GM19240 (cell line): ENCODE data around the gene ARVCF.

Source experiments
- DNase-seq: peaks from one replicate; pipeline ENCODE4 v3.0.0; 2011; ENCODE audit warnings: low spot score; ENCODE audit not compliant: insufficient read length

Gene ARVCF

DNA sequence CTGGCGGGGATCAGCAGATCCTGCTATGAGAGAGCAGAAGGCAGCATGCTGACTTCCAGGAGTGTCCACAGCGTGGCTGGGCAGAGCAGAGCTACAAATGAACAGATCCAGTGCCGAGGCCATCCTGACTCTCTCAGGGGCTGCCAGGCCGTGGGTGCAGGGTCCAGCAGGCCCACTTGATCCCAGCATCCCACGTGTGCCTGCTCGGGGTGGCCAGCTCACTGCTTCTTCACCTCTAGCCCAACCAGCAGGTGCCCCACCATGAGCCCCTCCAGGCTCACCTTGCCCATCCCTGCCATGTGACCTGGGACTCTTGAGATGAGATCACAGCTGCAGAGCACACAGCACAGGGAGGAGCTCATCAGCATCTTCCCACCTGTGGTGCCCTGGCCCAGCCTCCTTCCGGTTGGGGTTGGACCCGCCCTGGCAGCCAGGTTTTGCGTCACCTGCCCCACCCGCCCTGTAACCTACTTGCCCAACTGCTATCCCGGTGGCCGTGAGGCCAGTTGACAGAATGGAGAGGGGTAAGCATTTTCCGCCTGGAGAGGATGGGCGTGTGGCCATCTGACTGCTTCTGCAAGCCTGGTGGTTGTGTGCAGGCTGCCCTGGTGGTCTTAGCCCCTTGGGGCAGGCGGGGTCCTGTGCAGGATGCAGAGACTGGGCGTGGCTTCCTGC is 15.2 kb upstream of the ARVCF start:
- DNase-seq: no peak

- no peak for DNase-seq
Observed at GRCh38 chr22:20029550-20030225, 13.1 kb upstream of the ARVCF start.

- DNase-seq: no peak
Observed at GRCh38 chr22:20028855-20029549, 12.4 kb upstream of the ARVCF start.

DNA sequence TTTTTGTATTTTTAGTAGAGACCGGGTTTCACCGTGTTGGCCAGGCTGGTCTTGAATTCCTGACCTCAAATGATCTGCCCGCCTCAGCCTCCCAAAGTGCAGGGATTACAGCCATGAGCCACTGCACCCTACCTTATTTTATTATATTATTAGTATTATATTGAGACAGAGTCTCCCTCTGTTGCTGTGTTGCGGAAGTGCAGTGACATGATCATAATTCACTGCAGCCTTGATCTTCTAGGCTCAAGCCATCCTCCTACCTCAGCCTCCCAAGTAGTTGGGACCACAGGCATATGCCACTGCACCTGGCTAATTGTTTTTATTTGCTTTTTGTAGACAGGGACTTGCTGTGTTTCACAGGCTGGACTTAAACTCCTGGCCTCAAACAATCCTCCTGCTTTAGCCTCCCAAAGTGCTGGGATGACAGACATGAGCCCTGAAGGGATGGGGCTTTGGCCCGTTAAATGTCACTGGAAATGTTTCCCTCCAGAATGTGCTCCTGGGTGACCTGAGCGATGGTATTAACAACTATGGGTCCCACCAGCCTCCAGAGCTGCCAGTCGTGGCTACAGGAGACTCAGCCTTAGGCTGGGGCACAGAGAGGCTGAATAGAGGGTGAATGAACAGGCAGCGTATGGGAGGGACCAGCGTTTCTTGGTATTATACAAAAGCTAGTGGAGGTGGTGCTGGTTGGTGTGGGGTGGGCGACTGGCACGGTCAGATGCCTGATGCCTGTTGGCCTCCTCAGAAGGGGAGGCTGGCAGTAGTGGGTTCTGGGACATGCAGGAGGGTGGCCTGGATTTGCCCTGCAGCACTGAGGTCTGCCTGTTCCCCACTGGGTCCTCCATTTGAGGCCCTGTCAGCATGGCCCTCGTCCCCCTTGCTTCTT is 11.6 kb upstream of the ARVCF start:
- DNase-seq: no peak

DNA sequence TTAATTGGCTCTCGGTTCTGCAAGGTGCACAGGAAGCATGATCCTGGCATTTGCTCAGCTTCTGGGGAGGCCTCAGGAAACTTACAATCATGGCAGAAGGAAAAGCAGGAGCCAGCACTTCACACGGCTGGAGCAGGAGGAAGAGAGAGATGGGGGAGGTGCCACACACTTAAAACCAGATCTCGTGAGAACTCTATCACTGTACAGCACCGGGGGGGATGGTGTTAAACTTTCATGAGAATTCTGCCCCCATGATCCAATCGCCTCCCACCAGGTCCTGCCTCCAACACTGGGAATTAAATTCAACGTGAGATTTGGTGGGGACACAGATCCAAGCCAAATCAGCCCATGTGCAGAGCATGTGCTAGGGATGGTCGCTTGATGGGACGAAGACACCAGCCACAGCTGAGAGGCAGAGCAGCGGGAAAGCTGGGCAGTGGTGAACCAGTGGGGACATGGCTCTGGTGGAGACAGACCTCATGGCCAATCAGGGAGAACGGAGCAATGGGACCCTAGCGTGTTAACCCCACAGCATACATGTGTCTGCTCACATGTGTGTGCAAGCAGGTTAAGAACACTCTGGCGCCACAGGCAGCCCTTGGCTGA is 10.5 kb upstream of the ARVCF start:
- DNase-seq: no peak

DNA sequence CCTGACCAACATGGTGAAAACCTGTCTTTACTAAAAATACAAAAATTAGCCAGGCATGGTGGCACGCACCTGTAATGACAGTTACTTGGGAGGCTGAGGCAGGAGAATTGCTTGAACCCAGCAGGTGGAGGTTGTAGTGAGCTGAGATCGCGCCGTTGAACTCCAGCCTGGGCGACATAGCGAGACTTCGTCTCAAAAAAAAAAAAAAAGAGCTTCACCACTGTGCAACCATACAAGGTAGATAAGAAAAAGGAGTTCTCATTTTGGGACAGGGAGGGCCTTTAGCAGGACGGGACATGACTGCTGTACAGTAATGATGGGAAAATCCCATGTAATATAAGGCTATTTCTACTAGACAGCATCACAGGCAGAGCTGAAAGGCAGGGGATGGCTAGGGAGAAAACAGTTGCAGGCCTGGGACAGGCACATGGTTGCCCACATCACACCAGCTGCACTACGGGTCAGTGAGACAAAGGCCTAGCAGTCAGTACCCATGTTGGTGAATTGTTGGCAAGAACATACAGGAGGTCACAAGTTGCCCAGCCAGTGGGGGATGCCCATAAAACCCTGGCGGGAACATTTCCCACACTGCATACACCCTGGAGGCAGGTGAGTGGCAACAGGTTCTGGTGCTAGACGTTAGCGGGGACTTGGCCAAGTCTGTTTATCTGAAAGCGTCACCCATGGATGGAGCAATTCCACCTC is 9.7 kb upstream of the ARVCF start:
- no peak for DNase-seq

- DNase-seq: no peak
Observed at GRCh38 chr22:20025401-20026203, 9.0 kb upstream of the ARVCF start.

DNA sequence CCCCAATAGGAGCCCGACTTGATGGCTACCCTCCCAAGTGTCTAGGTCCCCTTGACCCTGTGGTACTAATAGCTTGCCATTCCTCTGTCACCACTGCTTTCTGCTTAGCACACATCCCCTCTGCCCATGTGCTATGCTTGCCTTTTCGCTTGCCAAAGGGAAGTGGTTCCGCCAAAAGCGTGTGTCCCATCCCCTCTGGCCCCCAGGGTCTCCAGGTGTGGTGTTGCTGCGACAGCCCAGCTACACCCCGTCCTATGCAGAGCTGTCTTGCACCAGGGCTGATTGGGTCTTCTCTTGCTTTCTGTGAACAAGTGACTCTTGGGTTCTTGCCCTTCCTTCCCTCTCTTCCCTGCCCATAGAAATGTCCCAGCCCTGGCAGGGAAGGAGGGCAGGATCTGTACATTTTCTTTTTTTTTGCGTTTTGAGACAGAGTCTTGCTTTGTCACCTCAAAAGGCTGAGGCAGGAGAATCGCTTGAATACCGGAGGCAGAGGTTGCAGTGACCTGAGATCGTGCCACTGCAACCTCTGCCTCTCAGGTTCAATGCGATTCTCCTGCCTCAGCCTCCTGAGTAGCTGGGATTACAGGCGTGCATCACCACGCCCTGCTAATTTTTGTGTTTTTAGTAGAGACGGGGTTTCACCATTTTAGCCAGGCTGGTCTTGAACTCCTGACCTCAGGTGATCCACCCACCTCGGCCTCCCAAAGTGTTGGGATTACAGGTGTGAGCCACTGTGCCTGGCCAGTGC is 8.2 kb upstream of the ARVCF start:
- no peak for DNase-seq

- DNase-seq: no peak
Observed at GRCh38 chr22:20024225-20024624, 7.6 kb upstream of the ARVCF start.

DNA sequence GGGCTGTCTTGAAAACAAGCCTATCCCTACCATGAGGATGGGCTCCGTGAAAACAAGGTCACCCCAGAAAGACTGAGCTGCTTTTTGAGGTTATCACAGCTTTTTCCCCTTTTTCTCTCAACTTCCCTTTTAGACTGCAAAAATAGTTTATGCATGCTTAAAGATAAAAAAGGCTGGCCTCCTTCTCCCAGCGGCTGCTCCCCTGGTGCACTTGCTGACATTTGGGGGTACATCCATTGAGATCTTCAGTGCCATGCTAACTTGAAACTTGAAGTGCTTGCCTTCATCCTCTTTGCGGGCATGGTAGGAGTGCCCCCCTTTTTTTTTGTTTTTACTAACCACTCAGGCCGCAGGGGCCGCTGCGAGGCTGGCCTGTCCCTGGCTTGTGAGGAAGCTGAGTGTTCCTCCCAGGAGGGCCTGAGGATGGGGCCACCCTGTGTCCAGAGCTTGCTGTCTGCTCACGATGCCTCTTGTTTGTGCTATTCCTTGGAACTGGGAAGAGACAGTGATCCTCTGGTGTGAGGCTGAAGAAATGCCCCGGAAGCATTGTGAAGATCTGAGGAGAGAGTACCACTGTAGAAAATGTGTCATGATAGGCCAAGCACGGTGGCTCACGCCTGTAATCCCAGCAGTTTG is 6.5 kb upstream of the ARVCF start:
- no peak for DNase-seq

- no peak for DNase-seq
Observed at GRCh38 chr22:20022231-20022977, 5.8 kb upstream of the ARVCF start.

DNA sequence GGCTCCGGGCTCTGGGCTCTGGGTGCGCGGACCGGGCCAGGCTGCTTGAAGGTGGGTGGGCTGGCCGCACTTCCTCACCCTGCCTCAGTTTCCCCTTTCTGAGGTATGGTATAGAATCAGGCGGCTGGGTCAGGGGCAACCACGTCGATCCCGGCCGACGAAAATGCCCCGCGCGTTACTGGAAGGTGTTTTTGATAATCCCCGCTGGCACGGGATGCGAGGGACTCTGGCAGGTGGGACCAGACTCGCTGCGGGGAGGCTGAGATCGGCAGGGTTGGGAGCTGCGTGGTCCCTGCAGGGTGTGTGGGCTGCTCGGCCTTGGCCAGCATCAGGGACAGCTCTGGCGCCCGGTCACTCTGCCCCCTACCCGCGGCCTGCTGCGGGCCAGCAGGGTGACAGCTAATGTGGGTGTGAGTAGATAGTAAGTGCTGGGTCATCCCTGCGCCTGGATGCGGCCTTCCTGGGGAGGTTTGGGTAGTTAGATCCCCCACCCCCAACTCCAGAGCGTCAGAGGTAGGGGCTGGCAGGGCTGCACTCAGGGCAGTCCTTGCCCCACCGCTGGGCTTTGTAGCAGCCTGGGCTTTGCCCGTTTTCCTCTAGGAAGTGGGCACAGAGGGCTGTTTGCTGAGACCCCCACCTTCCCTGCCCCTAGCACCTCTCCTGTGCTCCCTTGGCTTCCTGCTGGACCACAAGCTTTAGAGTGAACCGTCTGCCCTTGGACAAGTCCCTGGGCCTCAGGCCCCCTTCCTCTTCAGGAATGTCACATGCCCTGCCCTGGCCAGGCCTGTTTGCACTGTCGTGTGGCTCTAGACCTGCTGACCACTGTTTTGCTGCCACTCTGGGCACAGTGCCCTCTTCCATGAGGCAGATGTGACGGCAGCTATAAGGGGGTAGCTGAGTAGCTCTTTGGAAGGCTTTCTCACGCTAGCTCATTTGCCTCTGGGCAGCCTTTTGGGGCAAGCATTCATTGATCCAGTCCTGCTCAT is 4.9 kb upstream of the ARVCF start:
- DNase-seq: no peak

- peak; percentile 96 for DNase-seq
Observed at GRCh38 chr22:20020533-20021195, 4.0 kb upstream of the ARVCF start, which contains the start of gene TANGO2. TSS of gene TANGO2 (plus strand) at chr22:20021110. CDS start at chr22:20036799, 15,689 bp downstream.

- DNase-seq: no peak
Observed at GRCh38 chr22:20019661-20020532, 3.3 kb upstream of the ARVCF start.

GRCh38 chr22:20018001-20018400 is 1.4 kb upstream of the ARVCF start:
- no peak for DNase-seq
